Endothelial cell of umbilical vein (primary cell): Measurements from ENCODE around the gene KCNH2. TPM values are rescaled to one million over a fixed set of nuclear protein-coding genes. Genes with fewer than 3 reads are reported as not detected.

Experiments used
- BruUV-seq: library from RNA; stranded (reverse); fragments of 400-500 nt; replicated peaks from 2 replicates; lab custom pipeline; 2021; lab: Mats Ljungman, UMichigan
- CTCF ChIA-PET: fragments of 300-600, 350-600 bp; sonication (Branson Sonifier 250); formaldehyde crosslinking; loops from one replicate; lab custom pipeline; 2021; ENCODE audit warnings: antibody characterized with exemption, inconsistent platforms; lab: Charles Lee
- POLR2A ChIA-PET: fragments of 300-600, 350-600 bp; sonication (Branson Sonifier 250); formaldehyde crosslinking; loops from one replicate; lab custom pipeline; 2021; ENCODE audit warnings: antibody characterized with exemption, inconsistent platforms; lab: Charles Lee
- DNase-seq: peaks from one replicate; pipeline ENCODE4 v3.0.0-alpha.2; 2011; ENCODE audit warnings: low read depth, low spot score
- FAIRE-seq: peaks from 2 replicates; lab custom pipeline; 2011; peaks lifted over from hg19 to GRCh38; lab: Jason Lieb, UNC
- H2AFZ ChIP-seq: 2 replicates; pipeline ENCODE4 v1.6.0; 2012; ENCODE audit warnings: low read depth, low read length, control low read depth, inconsistent platforms
- H3K27ac ChIP-seq: 2 replicates; pipeline ENCODE4 v1.5.1; 2011; ENCODE audit warnings: low read depth, mild to moderate bottlenecking, control low read depth, low read length, moderate library complexity; ENCODE audit not compliant: insufficient read depth
- H3K27me3 ChIP-seq, 2 experiments: 2 replicates each; pipeline versions ENCODE4 v1.6.0 to v1.6.1; 2011; ENCODE audit warnings: low read length in 2 of 2, mixed read lengths in 1 of 2; ENCODE audit not compliant: control insufficient read depth in 2 of 2, insufficient read depth in 2 of 2
- H3K36me3 ChIP-seq, 2 experiments: 2 replicates in 1 of 2; 3 replicates in 1 of 2; pipeline ENCODE4 v1.5.1; 2011; ENCODE audit warnings: low read length in 2 of 2, mild to moderate bottlenecking in 1 of 2, moderate library complexity in 1 of 2; ENCODE audit not compliant: control insufficient read depth in 2 of 2, insufficient read depth in 2 of 2; ENCODE audit errors: extremely low read depth in 1 of 2
- H3K4me1 ChIP-seq: 3 replicates; pipeline ENCODE4 v1.5.1; 2011; ENCODE audit warnings: mild to moderate bottlenecking, low read length; ENCODE audit not compliant: control insufficient read depth, insufficient read depth; ENCODE audit errors: extremely low read depth
- H3K4me2 ChIP-seq: 2 replicates; pipeline ENCODE4 v1.6.1; 2011; ENCODE audit warnings: low read length, control low read depth, mixed read lengths; ENCODE audit not compliant: insufficient read depth
- H3K4me3 ChIP-seq, 3 experiments: fragments of 200-600 bp in 1 of 3; sonication (generic), shearing (Covaris generic) in 1 of 3; replicated peaks in 1 of 3; 2 replicates each; pipeline ENCODE4 v1.5.1; 2011 to 2016; ENCODE audit warnings: control low read depth in 3 of 3, low read length in 3 of 3, mild to moderate bottlenecking in 2 of 3, inconsistent platforms in 1 of 3, low read depth in 1 of 3, moderate library complexity in 1 of 3; ENCODE audit not compliant: insufficient read depth in 1 of 3
- H3K79me2 ChIP-seq: 2 replicates; pipeline ENCODE4 v1.6.0; 2012; ENCODE audit warnings: low read length, inconsistent platforms; ENCODE audit not compliant: control insufficient read depth, insufficient read depth
- H3K9ac ChIP-seq: replicated peaks from 2 replicates; pipeline ENCODE3; 2011; ENCODE audit warnings: low read length, control low read depth; ENCODE audit not compliant: insufficient read depth; ENCODE audit errors: extremely low read depth
- H3K9me1 ChIP-seq: replicated peaks from 3 replicates; pipeline ENCODE4 v1.6.0; 2011; ENCODE audit warnings: mild to moderate bottlenecking, low read length; ENCODE audit not compliant: control insufficient read depth, insufficient read depth; ENCODE audit errors: extremely low read depth
- H3K9me3 ChIP-seq: replicated peaks from 2 replicates; pipeline ENCODE4 v1.5.1; 2012; ENCODE audit warnings: low read length, inconsistent platforms; ENCODE audit not compliant: control insufficient read depth, insufficient read depth
- H4K20me1 ChIP-seq: replicated peaks from 2 replicates; pipeline ENCODE3; 2011; ENCODE audit warnings: mild to moderate bottlenecking, low read length; ENCODE audit not compliant: control insufficient read depth, insufficient read depth; ENCODE audit errors: extremely low read depth
- CTCF ChIP-seq, 2 donors: IDR thresholded peaks; 1 replicate in 1 of 2; 2 replicates in 1 of 2; pipeline ENCODE4 v1.5.1; 2011; ENCODE audit warnings: low read length in 2 of 2, mild to moderate bottlenecking in 2 of 2, moderate library complexity in 2 of 2, control low read depth in 1 of 2, inconsistent platforms in 1 of 2, low read depth in 1 of 2; ENCODE audit not compliant: insufficient read depth in 1 of 2; ENCODE audit errors: extremely low read depth in 1 of 2
- EZH2 ChIP-seq: IDR thresholded peaks from 2 replicates; pipeline ENCODE4 v1.6.1; 2012; ENCODE audit warnings: borderline replicate concordance, low read depth, mild to moderate bottlenecking, moderate library complexity, low read length, inconsistent platforms; ENCODE audit not compliant: severe bottlenecking
- FOS ChIP-seq: IDR thresholded peaks from 2 replicates; pipeline ENCODE4 v1.6.1; 2011; ENCODE audit warnings: mild to moderate bottlenecking, low read length, moderate library complexity, borderline replicate concordance; ENCODE audit not compliant: insufficient read depth
- GATA2 ChIP-seq: IDR thresholded peaks from 2 replicates; pipeline ENCODE4 v1.7.0; 2011; ENCODE audit warnings: low read depth, mild to moderate bottlenecking, moderate library complexity, mixed read lengths, low read length; ENCODE audit not compliant: insufficient read length, insufficient read depth
- JUN ChIP-seq: IDR thresholded peaks from 2 replicates; pipeline ENCODE4 v1.6.1; 2011; ENCODE audit warnings: borderline replicate concordance, low read depth; ENCODE audit not compliant: insufficient read length, insufficient read depth
- MYC ChIP-seq: IDR thresholded peaks from one replicate; pipeline ENCODE4 v1.6.1; 2011; ENCODE audit warnings: mild to moderate bottlenecking, low read depth, low read length
- POLR2A ChIP-seq: IDR thresholded peaks from 2 replicates; pipeline ENCODE4 v1.6.1; 2012; ENCODE audit warnings: low read depth, mild to moderate bottlenecking, control low read depth, low read length
- POLR2AphosphoS5 ChIP-seq: IDR thresholded peaks from 2 replicates; pipeline ENCODE4 v1.6.1; 2012; ENCODE audit warnings: low read depth, mild to moderate bottlenecking, control low read depth, low read length, moderate library complexity; ENCODE audit not compliant: insufficient read depth
- dilution Hi-C: fragments of 300-500 bp; cut with MboI; formaldehyde crosslinking; loops from one replicate; pipeline ENCODE4 v1.15.0; 2019; ENCODE audit warnings: low sequenced_read_pairs; ENCODE audit not compliant: extremely low pct_ligation_motif_present
- intact Hi-C: fragments of 100-400 bp; cut with micrococcal nuclease; formaldehyde crosslinking; loops from one replicate; pipeline ENCODE4 v1.10.0; 2022
- polyA plus RNA-seq, 4 experiments: library from polyadenylated mRNA; depleted of rRNA in 3 of 4; stranded (reverse) in 3 of 4; unstranded in 1 of 4; fragments of >200 nt; gene quantifications; 2 replicates each; pipeline versions ENCODE4 v1.2.1 to v1.2.3, GENCODE V29; 2011 to 2012; ENCODE audit warnings: missing spikeins in 1 of 4
- total RNA-seq: library from RNA; stranded (reverse); gene quantifications from 2 replicates; pipeline ENCODE4 v1.2.3, GENCODE V29; 2021
- TF ChIP-seq, protein P1 (sequence below): IDR thresholded peaks from 2 replicates; pipeline ENCODE4 v1.6.1; 2011; ENCODE audit not compliant: insufficient read depth, insufficient read length

Gene KCNH2
- total and polyA plus RNA-seq, 2 donors (not counting 3 experiments of a cell fraction or from before 2014, with no cell fraction given): 0.03 to 0.09 TPM

- H3K9me1 ChIP-seq: no peaks in the 10 kb centered on the region
- H3K9me3 ChIP-seq: no peaks in the 10 kb centered on the region
- H3K36me3 ChIP-seq: no peaks in the 10 kb centered on the region
- DNase-seq (no peak), FAIRE-seq (no peak)
- intact Hi-C loops: no loop called here
- H2AFZ ChIP-seq: no peak overlapping the region
- H4K20me1 ChIP-seq: no peaks in the 10 kb centered on the region
- no peaks in the 10 kb centered on the region for H3K4me1 ChIP-seq
- H3K9ac ChIP-seq: no peak overlapping the region
- H3K27me3 ChIP-seq: peaks cover 15% of the 10 kb centered on the region in 2 experiments
- H3K4me2 ChIP-seq: no peak overlapping the region
- no peak overlapping the region for H3K27ac ChIP-seq
- CTCF ChIA-PET: no interaction called here
- no TSS peak for BruUV-seq
- TF ChIP-seq JUN (no peak), CTCF (IDR thresholded peaks at IDR 0.05; ENCODE audit: extremely low read depth in 1 of 2, insufficient read depth in 1 of 2, low read depth in 1 of 2, low read length in 2 of 2) (no peak), EZH2 (no peak), POLR2A (no peak), MYC (no peak), POLR2AphosphoS5 (no peak), FOS (no peak), GATA2 (no peak)
- TF ChIP-seq, protein P1, sequence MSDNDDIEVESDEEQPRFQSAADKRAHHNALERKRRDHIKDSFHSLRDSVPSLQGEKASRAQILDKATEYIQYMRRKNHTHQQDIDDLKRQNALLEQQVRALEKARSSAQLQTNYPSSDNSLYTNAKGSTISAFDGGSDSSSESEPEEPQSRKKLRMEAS: no peak
- no peaks in the 10 kb centered on the region for H3K79me2 ChIP-seq
- dilution Hi-C loops: no loop called here
- no peak overlapping the region for H3K4me3 ChIP-seq
- POLR2A ChIA-PET: no interaction called here
These were observed 59.0 kb downstream of the KCNH2 start for GRCh38 chr7:150919160-150919559.
